ENCODE measurements around the gene B4GALT5.
"Not testable (repeated sequence)": the region's sequence is repeated elsewhere in the genome, so short reads cannot be mapped to it uniquely, and the experiment has no call there.

The B4GALT5 gene

GRCh38 chr20:49615401-49616153 lies 98.1 kb downstream of the B4GALT5 start:
- no peak overlapping the region for H3K4me3 ChIP-seq (ENCODE audit: low read length)

DNA sequence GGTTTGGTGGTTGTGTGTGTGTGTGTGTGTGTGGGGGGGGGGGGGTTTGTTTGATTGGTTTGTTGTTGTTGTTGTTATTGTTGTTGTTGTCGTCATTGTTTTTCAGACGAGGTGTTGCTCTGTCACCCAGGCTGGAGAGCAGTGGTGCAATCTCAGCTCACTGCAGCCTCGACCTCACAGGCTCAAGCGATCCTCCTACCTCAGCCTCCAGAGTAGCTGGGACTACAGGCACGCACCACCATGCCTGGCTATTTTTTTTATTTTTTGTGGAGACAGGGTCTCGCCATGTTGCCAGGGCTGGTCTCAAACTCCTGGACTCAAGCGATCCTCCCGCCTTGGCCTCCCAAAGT lies 98.7 kb downstream of the B4GALT5 start:
- not testable (repeated sequence) for DNase-seq (ENCODE audit: low read depth)

More at GRCh38 chr20:49615401-49616153, 98.1 kb downstream of the B4GALT5 start:
- no peak for TF ChIP-seq CTCF (conservative IDR thresholded peaks at IDR 0.05; ENCODE audit: low read length)
- no peak for DNase-seq (ENCODE audit: low read depth)

GRCh38 chr20:49614338-49615050 lies 99.2 kb downstream of the B4GALT5 start:
- no peak for DNase-seq (ENCODE audit: low read depth)
- TF ChIP-seq CTCF (conservative IDR thresholded peaks at IDR 0.05; ENCODE audit: low read length): no peak
- no peak overlapping the region for H3K4me3 ChIP-seq (ENCODE audit: low read length)

More for the DNA sequence above, 98.7 kb downstream of the B4GALT5 start:
- H3K4me3 ChIP-seq (ENCODE audit: low read length): not testable (repeated sequence)

DNA sequence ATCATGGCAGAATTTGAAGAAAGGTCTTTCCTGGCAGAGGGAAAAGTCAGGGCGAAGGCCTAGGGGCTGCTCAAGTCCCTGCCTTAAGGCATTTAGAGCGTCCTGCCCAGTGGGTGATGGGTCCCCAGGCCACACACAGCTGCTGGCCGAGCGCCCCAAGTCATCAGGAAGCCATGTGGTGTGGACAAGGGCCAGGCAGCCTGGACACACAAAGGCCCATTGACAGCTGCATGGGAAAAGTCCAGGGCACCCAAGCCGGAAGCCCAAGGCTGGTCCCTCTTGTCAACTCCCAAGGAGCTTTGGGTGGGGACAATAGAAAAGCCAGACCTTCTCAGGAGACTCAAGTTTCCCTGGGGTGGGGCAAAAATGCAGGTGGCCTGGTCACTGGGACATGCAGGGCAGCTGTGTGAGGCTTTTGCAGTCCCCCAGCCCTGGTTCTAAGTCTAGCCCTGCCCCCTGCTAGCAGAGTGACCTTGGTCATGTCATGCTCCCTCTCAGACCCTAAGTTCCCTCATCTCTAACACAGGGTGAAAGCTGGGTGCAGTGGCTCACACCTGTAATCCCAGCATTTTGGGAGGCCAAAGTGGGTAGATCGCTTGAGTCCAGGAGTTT lies 101.4 kb downstream of the B4GALT5 start:
- DNase-seq (ENCODE audit: low read depth): no peak
- H3K4me3 ChIP-seq (ENCODE audit: low read length): no peak overlapping the region
- no peak for TF ChIP-seq CTCF (conservative IDR thresholded peaks at IDR 0.05; ENCODE audit: low read length)

DNA sequence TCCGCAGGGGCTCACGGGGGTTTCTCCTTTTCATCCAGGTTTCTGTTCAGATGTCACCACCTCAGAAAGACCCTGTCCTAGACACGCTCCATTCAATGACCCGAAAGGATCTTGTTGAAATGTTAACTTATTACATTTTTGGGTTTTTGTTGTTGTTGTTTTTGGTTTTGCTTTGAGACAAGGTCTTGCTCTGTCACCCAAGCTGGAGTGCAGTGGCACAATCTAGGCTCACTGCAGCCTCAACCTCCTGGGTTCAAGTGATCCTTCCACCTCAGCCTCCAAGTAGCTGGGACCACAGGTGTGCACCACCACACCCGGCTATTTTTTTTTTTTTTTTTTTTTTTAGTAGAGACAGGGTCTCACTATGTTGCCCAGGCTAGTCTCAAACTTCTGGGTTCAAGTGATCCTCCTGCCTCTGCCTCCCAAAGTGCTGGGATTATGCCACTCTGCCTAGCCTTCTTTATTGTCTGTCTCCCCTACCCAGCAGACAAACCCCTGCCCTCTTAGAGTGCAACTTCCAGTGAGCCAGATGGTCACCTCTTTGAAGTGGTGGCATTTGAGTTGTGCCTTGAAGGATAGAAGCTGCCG lies 102.0 kb downstream of the B4GALT5 start:
- not testable (repeated sequence) for H3K4me3 ChIP-seq (ENCODE audit: low read length); DNase-seq (ENCODE audit: low read depth)

GRCh38 chr20:49610691-49611538 lies 102.8 kb downstream of the B4GALT5 start:
- DNase-seq (ENCODE audit: low read depth): no peak
- TF ChIP-seq CTCF (conservative IDR thresholded peaks at IDR 0.05; ENCODE audit: low read length): peak; percentile 86
- peak overlapping the region; percentile 35 for H3K4me3 ChIP-seq (ENCODE audit: low read length)

DNA sequence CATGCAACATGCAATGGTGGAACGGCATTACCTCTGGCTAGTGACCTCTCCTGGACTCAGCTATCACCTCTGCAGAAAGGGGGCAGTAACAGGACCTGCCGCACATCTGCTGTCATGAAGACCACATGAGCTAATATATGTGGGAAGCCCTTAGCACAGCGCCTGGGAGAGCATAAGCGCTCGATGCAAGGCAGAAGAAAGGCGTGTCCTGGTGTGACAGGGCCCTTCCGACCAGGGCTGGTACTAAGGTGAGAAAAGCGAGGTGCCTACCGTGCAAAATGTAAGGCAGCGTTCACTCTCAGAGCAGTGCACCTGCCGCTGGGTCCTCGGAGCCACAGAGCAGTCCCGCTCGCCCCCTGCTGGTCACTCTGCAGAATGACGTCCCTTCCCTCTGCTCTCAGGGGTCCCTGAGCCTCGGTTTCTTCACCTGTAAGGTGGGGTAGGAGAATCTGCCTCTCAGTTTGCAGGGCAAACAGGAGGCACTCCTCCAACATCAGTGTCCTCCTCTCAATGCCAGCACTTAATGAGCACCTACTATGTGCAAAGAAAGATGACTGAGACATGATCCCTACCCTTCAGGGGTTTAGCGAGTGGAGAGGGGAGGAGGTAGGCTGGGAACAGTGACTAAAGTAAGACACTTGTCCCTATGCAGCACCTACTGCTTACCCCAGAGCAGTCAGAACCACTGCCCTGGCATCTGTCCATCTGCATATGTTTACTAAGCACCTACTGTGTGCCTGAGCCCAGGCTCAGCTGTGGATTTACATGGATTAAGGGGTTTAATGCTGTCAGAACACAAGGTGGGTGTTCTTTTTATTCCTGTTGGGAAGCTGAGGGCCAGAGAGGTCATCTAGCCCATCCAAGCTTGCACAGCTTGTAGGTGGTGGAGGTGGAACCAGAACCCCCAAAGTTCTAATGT lies 104.7 kb downstream of the B4GALT5 start:
- TF ChIP-seq CTCF (conservative IDR thresholded peaks at IDR 0.05; ENCODE audit: low read length): peak; percentile 93
- H3K4me3 ChIP-seq (ENCODE audit: low read length): no peak overlapping the region
- DNase-seq (ENCODE audit: low read depth): no peak

Data from AG10803 (cell line).